ENCODE measurements around the gene CIB2.

CIB2 gene

GRCh38 chr15:78105476-78106241 is 25.6 kb downstream of the CIB2 start:
- DNase-seq, result no peak

GRCh38 chr15:78104566-78105475 is 26.4 kb downstream of the CIB2 start:
- no peak for DNase-seq

GRCh38 chr15:78104119-78104479 is 27.1 kb downstream of the CIB2 start:
- no peak for DNase-seq

- DNase-seq, result no peak
Measured at GRCh38 chr15:78103406-78104118, 27.7 kb downstream of the CIB2 start.

GRCh38 chr15:78102741-78103140 is 28.5 kb downstream of the CIB2 start:
- no peak for DNase-seq

GRCh38 chr15:78102211-78102610 is 29.0 kb downstream of the CIB2 start:
- DNase-seq, result no peak

GRCh38 chr15:78101423-78102105 is 29.7 kb downstream of the CIB2 start:
- DNase-seq, result no peak

GRCh38 chr15:78100886-78101285 is 30.4 kb downstream of the CIB2 start:
- DNase-seq, result no peak

- DNase-seq, result no peak
Measured at GRCh38 chr15:78098131-78098755, 33.0 kb downstream of the CIB2 start.

- DNase-seq, result no peak
Measured at GRCh38 chr15:78097667-78098066, 33.6 kb downstream of the CIB2 start.

- no peak for DNase-seq
Measured at GRCh38 chr15:78093242-78094020, 37.8 kb downstream of the CIB2 start.

- DNase-seq, result no peak
Measured at GRCh38 chr15:78092261-78093041, 38.8 kb downstream of the CIB2 start, which contains the start of gene SH2D7. SH2D7 (plus strand) TSS chr15:78092561; CDS start chr15:78092585, 24 bp downstream.

- no peak for DNase-seq
Measured at GRCh38 chr15:78090422-78091063, 40.7 kb downstream of the CIB2 start.

- DNase-seq, result no peak
Measured at GRCh38 chr15:78088773-78089080, 42.5 kb downstream of the CIB2 start.

GRCh38 chr15:78087951-78088772 is 43.1 kb downstream of the CIB2 start:
- DNase-seq, result no peak

GRCh38 chr15:78085928-78086327 is 45.3 kb downstream of the CIB2 start:
- no peak for DNase-seq

- DNase-seq, result no peak
Measured at GRCh38 chr15:78084449-78084750, 46.8 kb downstream of the CIB2 start.

- no peak for DNase-seq
Measured at GRCh38 chr15:78083687-78084448, 47.4 kb downstream of the CIB2 start.

- DNase-seq, result no peak
Measured at GRCh38 chr15:78083186-78083585, 48.1 kb downstream of the CIB2 start.
